PC-3 (cell line): Measurements from ENCODE around the gene ATP1B1. TPM values are rescaled to one million over a fixed set of nuclear protein-coding genes. Genes with fewer than 3 reads are reported as not detected.

Experiments
- ATAC-seq: fragments of 200-7000 bp; cut with Tn5 transposase; 2 replicates; pipeline ENCODE4 v1.9.1; 2020; ENCODE audit warnings: mild to moderate bottlenecking, moderate library complexity
- BruUV-seq: library from RNA; stranded (reverse); fragments of 400-500 nt; replicated peaks from 2 replicates; lab custom pipeline; 2021; lab: Mats Ljungman, UMichigan
- CTCF ChIA-PET: fragments of 300-600 bp; sonication (Branson Sonifier 250); formaldehyde crosslinking; loops from one replicate; lab custom pipeline; 2022; ENCODE audit warnings: antibody characterized with exemption; lab: Charles Lee
- POLR2A ChIA-PET: fragments of 300-600 bp; sonication (Branson Sonifier 250); formaldehyde crosslinking; loops from one replicate; lab custom pipeline; 2022; ENCODE audit warnings: antibody characterized with exemption; ENCODE audit not compliant: unreplicated experiment; lab: Charles Lee
- DNase-seq: peaks from one replicate; pipeline ENCODE4 v3.0.0-alpha.2; 2015
- H2AFZ ChIP-seq: fragments of 300-600 bp; sonication (generic); 2 replicates; pipeline ENCODE4 v1.6.0; 2016; ENCODE audit warnings: antibody characterized with exemption, low read length
- H3F3A ChIP-seq: fragments of 300-600 bp; sonication (generic); one replicate; pipeline ENCODE4 v1.6.0; 2017; ENCODE audit warnings: antibody characterized with exemption, low read length, control low read depth, mild to moderate bottlenecking; ENCODE audit not compliant: unreplicated experiment
- H3K27ac ChIP-seq: fragments of 300-600 bp; sonication (generic); 2 replicates; pipeline ENCODE4 v1.5.1; 2016; ENCODE audit warnings: mild to moderate bottlenecking, low read length
- H3K27me3 ChIP-seq: fragments of 300-600 bp; sonication (generic); 2 replicates; pipeline ENCODE4 v1.6.1; 2016; ENCODE audit warnings: low read length, mixed read lengths
- H3K36me3 ChIP-seq: fragments of 300-600 bp; sonication (generic); 2 replicates; pipeline ENCODE4 v1.6.1; 2016; ENCODE audit warnings: low read depth, mixed run types, low read length, mixed read lengths
- H3K4me1 ChIP-seq: fragments of 300-600 bp; sonication (generic); 2 replicates; pipeline ENCODE4 v1.5.1; 2016; ENCODE audit warnings: low read length; ENCODE audit not compliant: insufficient read depth
- H3K4me2 ChIP-seq: fragments of 300-600 bp; sonication (generic); 2 replicates; pipeline ENCODE4 v1.6.0; 2016; ENCODE audit warnings: low read length
- H3K4me3 ChIP-seq: fragments of 300-600 bp; sonication (generic); 2 replicates; pipeline ENCODE4 v1.5.1; 2016; ENCODE audit warnings: mild to moderate bottlenecking, low read length, mixed read lengths
- H3K79me2 ChIP-seq: fragments of 300-600 bp; sonication (generic); 2 replicates; pipeline ENCODE4 v1.6.1; 2017; ENCODE audit warnings: low read length, mixed read lengths
- H3K9ac ChIP-seq: fragments of 300-600 bp; sonication (generic); 2 replicates; pipeline ENCODE4 v1.6.0; 2016; ENCODE audit warnings: mild to moderate bottlenecking, low read length
- H3K9me2 ChIP-seq: fragments of 300-600 bp; sonication (generic); replicated peaks from 2 replicates; pipeline ENCODE4 v1.6.1; 2016; ENCODE audit warnings: mixed run types, low read length, mixed read lengths
- H3K9me3 ChIP-seq: fragments of 300-600 bp; sonication (generic); 2 replicates; pipeline ENCODE4 v1.6.1; 2016; ENCODE audit warnings: low read length, mixed read lengths
- H4K20me1 ChIP-seq: fragments of 300-600 bp; sonication (generic); 2 replicates; pipeline ENCODE4 v1.6.1; 2016; ENCODE audit warnings: low read length, mixed read lengths
- EZH2 ChIP-seq: fragments of 300-600 bp; sonication (generic); IDR thresholded peaks from one replicate; pipeline ENCODE4 v1.6.1; 2017; ENCODE audit warnings: antibody characterized with exemption, mild to moderate bottlenecking, low read length; ENCODE audit not compliant: unreplicated experiment
- EZH2phosphoT487 ChIP-seq: fragments of 300-600 bp; sonication (generic); IDR thresholded peaks from 2 replicates; pipeline ENCODE4 v1.6.1; 2018; ENCODE audit warnings: mild to moderate bottlenecking, antibody characterized with exemption, low read length, borderline replicate concordance
- intact Hi-C: fragments of 100-400 bp; cut with micrococcal nuclease; formaldehyde crosslinking; loops from 2 replicates; pipeline ENCODE4 v1.9.0; 2023
- total RNA-seq: library from RNA; depleted of rRNA; stranded (reverse); fragments of >200 nt; gene quantifications from 2 replicates; pipeline ENCODE4 v1.2.3, GENCODE V29; 2014
- TF ChIP-seq, protein P1 (sequence below): fragments of 300-600 bp; sonication (generic); conservative IDR thresholded peaks from 2 replicates; pipeline ENCODE4 v1.5.1; 2017; ENCODE audit warnings: antibody characterized with exemption, low read depth, mild to moderate bottlenecking, low read length

ATP1B1 gene
- total RNA-seq, 1 experiment from 2014 or later: 68.7 TPM

GRCh38 chr1:169133801-169134502 lies 27.5 kb downstream of the ATP1B1 start:
- intact Hi-C loops: loop anchor here (1.0 to 5.0 kb wide), 2 partner anchors 212 to 529 kb away; no protein-coding TSS in a partner anchor
- Histone ChIP-seq H3K4me2 (no peak overlapping the region), H3F3A (no peaks in the 10 kb centered on the region), H3K4me3 (no peak overlapping the region), H3K9ac (no peak overlapping the region), H3K4me1 (peaks cover 27% of the 10 kb centered on the region), H3K36me3 (peaks cover 40% of the 10 kb centered on the region), H4K20me1 (no peaks in the 10 kb centered on the region), H3K79me2 (peaks cover 17% of the 10 kb centered on the region), H3K9me2 (no peaks in the 10 kb centered on the region), H2AFZ (no peak overlapping the region), H3K27ac (no peak overlapping the region), H3K9me3 (no peaks in the 10 kb centered on the region), H3K27me3 (no peaks in the 10 kb centered on the region)
- POLR2A ChIA-PET: no interaction called here
- DNase-seq: peak; percentile 34
- no TSS peak for BruUV-seq
- TF ChIP-seq EZH2: no peak
- TF ChIP-seq, protein P1, sequence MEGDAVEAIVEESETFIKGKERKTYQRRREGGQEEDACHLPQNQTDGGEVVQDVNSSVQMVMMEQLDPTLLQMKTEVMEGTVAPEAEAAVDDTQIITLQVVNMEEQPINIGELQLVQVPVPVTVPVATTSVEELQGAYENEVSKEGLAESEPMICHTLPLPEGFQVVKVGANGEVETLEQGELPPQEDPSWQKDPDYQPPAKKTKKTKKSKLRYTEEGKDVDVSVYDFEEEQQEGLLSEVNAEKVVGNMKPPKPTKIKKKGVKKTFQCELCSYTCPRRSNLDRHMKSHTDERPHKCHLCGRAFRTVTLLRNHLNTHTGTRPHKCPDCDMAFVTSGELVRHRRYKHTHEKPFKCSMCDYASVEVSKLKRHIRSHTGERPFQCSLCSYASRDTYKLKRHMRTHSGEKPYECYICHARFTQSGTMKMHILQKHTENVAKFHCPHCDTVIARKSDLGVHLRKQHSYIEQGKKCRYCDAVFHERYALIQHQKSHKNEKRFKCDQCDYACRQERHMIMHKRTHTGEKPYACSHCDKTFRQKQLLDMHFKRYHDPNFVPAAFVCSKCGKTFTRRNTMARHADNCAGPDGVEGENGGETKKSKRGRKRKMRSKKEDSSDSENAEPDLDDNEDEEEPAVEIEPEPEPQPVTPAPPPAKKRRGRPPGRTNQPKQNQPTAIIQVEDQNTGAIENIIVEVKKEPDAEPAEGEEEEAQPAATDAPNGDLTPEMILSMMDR: peak; percentile 66
- TF ChIP-seq EZH2phosphoT487: no peak
- CTCF ChIA-PET: interaction anchor here (0.6 kb wide), 1 partner anchor 215 kb away, joined by 3 read pairs; no protein-coding TSS in a partner anchor
- ATAC-seq: peak; percentile 33

GRCh38 chr1:169137357-169137756 lies 30.9 kb downstream of the ATP1B1 start:
- TF ChIP-seq, protein P1: no peak
- TF ChIP-seq EZH2phosphoT487 (no peak), EZH2 (no peak)
- Histone ChIP-seq H3K4me2 (no peak overlapping the region), H3F3A (no peaks in the 10 kb centered on the region), H3K4me3 (no peak overlapping the region), H4K20me1 (no peaks in the 10 kb centered on the region), H2AFZ (no peak overlapping the region), H3K9ac (no peak overlapping the region), H3K4me1 (peaks cover 4% of the 10 kb centered on the region; the same call in 1 of the 2 replicates), H3K27ac (no peak overlapping the region), H3K27me3 (no peaks in the 10 kb centered on the region), H3K79me2 (no peaks in the 10 kb centered on the region), H3K36me3 (peaks cover 11% of the 10 kb centered on the region; the same call in 1 of the 2 replicates), H3K9me3 (no peaks in the 10 kb centered on the region), H3K9me2 (no peaks in the 10 kb centered on the region)
- no TSS peak for BruUV-seq
- DNase-seq: no peak
- intact Hi-C loops: no loop called here
- ChIA-PET POLR2A (no interaction called here), CTCF (no interaction called here)
- ATAC-seq: no peak
